HepG2 (cell line): ENCODE measurements around the gene PPP2R5D. TPM values are rescaled to one million over a fixed set of nuclear protein-coding genes. Genes with fewer than 3 reads are reported as not detected.

Experiments
- ARHGAP35 ChIP-seq: sonication (generic); formaldehyde crosslinking; IDR thresholded peaks from 2 replicates; pipeline ENCODE4 v1.9.0; 2022; ENCODE audit warnings: mild to moderate bottlenecking, inconsistent platforms, moderate library complexity, missing genetic modification reagents, borderline replicate concordance
- ATF7-NPFF ChIP-seq: sonication (generic); formaldehyde crosslinking; IDR thresholded peaks from 2 replicates; pipeline ENCODE4 v1.8.1; 2023; ENCODE audit warnings: mild to moderate bottlenecking, low read depth, missing genetic modification reagents, moderate library complexity
- HCFC1 ChIP-seq: fragments of 150-350 bp; IDR thresholded peaks from 2 replicates; pipeline ENCODE4 v1.6.1; 2014; ENCODE audit warnings: low read depth, low read length
- HNRNPLL ChIP-seq: fragments of 200-400 bp; formaldehyde crosslinking; IDR thresholded peaks from 2 replicates; pipeline ENCODE4 v1.6.1; 2017; ENCODE audit warnings: mild to moderate bottlenecking, low read depth, low read length; ENCODE audit not compliant: poor library complexity, severe bottlenecking
- KLF6 ChIP-seq: IDR thresholded peaks from 2 replicates; pipeline ENCODE4 v1.8.0; 2016; ENCODE audit warnings: missing biosample characterization, missing genetic modification reagents
- MED1 ChIP-seq: sonication (generic); formaldehyde crosslinking; IDR thresholded peaks from 2 replicates; pipeline ENCODE4 v1.4.0; 2020; ENCODE audit warnings: missing genetic modification reagents
- PITX1 ChIP-seq: sonication (generic); formaldehyde crosslinking; IDR thresholded peaks from 2 replicates; pipeline ENCODE4 v1.5.1; 2020; ENCODE audit warnings: mild to moderate bottlenecking, missing genetic modification reagents
- ZNF652 ChIP-seq: IDR thresholded peaks from 2 replicates; pipeline ENCODE4 v1.6.1; 2016; ENCODE audit warnings: low read depth, borderline replicate concordance
- ZNF773 ChIP-seq: sonication (generic); formaldehyde crosslinking; IDR thresholded peaks from 2 replicates; pipeline ENCODE4 v1.4.0; 2020; ENCODE audit warnings: missing genetic modification reagents, borderline replicate concordance
- ZSCAN20 ChIP-seq: sonication (generic); formaldehyde crosslinking; IDR thresholded peaks from 2 replicates; pipeline ENCODE4 v1.4.0; 2020; ENCODE audit warnings: missing genetic modification reagents, mild to moderate bottlenecking, borderline replicate concordance
- polyA plus RNA-seq, 8 experiments: library from polyadenylated mRNA; depleted of rRNA in 3 of 8; stranded (reverse) in 7 of 8; unstranded in 1 of 8; fragments of >200 nt; fragmentation: Illumina TruSeq in 4 of 8; extraction: Trizol in 4 of 8; gene quantifications; 2 replicates each; pipeline versions ENCODE4 v1.2.1 to v1.2.3, GENCODE V29; 2011 to 2016; ENCODE audit warnings: low read depth in 4 of 8, missing spikeins in 1 of 8, mixed read lengths in 1 of 8; ENCODE audit not compliant: insufficient read depth in 1 of 8
- total RNA-seq, 5 experiments: library from RNA; depleted of rRNA; stranded (reverse); fragments of >200 nt; fragmentation: Illumina TruSeq; extraction: Trizol; gene quantifications; 2 replicates each; pipeline ENCODE4 v1.2.3, GENCODE V29; 2016; ENCODE audit warnings: low read depth in 1 of 5
- TF ChIP-seq, protein P1 (sequence below): sonication (generic); formaldehyde crosslinking; IDR thresholded peaks from 2 replicates; pipeline ENCODE4 v1.5.0; 2020; ENCODE audit warnings: missing genetic modification reagents
- TF ChIP-seq, protein P2 (sequence below): sonication (generic); formaldehyde crosslinking; IDR thresholded peaks from 2 replicates; pipeline ENCODE4; 2020; ENCODE audit warnings: missing genetic modification reagents, mild to moderate bottlenecking, borderline replicate concordance
- TF ChIP-seq, protein P3 (sequence below): sonication (generic); formaldehyde crosslinking; IDR thresholded peaks from 2 replicates; pipeline ENCODE4 v1.5.0; 2020; ENCODE audit warnings: mild to moderate bottlenecking, missing genetic modification reagents, borderline replicate concordance
- TF ChIP-seq, protein P4 (sequence below): sonication (generic); formaldehyde crosslinking; IDR thresholded peaks from 2 replicates; pipeline ENCODE4 v1.4.0; 2020; ENCODE audit warnings: missing genetic modification reagents, borderline replicate concordance

The PPP2R5D gene
- total and polyA plus RNA-seq, 2 of the 13 experiments (the other 11 are each of a cell fraction or from before 2014, with no cell fraction given) = 53.7 to 60.4 TPM

DNA sequence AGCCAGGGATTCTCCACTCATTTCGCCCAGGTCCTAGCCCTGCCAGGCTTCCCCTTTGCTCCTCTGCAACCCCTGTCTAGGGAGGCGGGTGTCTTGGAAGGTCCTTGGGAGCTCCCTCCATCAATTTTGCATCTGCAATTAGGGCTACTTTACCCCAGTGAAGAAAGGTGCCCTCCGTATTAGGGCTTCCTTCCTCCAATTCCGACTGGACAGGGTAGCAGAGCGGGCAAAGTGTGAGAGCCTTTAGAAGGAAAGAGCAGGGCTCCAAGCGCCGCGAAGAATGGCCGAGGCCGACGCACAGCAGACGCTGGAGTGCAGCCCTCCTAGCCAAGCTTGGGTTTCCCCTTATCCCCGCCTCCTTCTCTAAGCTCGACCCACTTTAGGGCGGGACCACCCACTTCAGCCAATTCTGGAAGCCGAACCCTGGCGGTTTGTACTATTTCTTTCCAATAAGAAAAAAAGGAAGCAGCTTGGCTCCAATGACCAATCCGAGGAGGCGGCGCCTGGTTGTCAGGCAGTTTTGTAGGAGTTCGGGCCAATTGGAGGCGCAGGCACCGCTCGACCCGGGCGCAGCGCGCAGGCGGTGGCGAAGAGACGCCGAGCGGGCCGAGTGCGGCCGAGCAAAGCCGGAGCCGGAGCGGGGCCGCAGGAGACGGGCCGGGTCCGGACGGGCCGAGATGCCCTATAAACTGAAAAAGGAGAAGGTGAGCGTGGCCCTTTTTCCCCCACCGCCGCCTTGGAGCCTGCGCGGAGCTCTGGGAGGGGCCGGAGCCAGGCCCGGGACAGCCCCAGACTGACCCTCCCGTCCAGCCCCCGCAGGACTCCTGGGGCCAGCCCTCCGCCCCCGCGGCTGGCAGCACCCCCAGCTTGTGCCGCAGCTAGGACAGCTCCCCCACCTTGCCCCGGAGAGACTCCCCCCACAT lies at the start of gene PPP2R5D (continued):
- TF ChIP-seq PITX1 = peak; percentile 29; the same call in 1 of the 2 replicates
- no peak for TF ChIP-seq ARHGAP35 (CRISPR knock-in tag)
- peak; percentile 72 for TF ChIP-seq MED1
- TF ChIP-seq HNRNPLL = peak; percentile 92
- TF ChIP-seq, protein P1, sequence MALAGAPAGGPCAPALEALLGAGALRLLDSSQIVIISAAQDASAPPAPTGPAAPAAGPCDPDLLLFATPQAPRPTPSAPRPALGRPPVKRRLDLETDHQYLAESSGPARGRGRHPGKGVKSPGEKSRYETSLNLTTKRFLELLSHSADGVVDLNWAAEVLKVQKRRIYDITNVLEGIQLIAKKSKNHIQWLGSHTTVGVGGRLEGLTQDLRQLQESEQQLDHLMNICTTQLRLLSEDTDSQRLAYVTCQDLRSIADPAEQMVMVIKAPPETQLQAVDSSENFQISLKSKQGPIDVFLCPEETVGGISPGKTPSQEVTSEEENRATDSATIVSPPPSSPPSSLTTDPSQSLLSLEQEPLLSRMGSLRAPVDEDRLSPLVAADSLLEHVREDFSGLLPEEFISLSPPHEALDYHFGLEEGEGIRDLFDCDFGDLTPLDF = peak; percentile 80; the same call in 1 of the 2 replicates
- TF ChIP-seq KLF6 (CRISPR knock-in tag) = peak; percentile 80
- TF ChIP-seq, protein P2, sequence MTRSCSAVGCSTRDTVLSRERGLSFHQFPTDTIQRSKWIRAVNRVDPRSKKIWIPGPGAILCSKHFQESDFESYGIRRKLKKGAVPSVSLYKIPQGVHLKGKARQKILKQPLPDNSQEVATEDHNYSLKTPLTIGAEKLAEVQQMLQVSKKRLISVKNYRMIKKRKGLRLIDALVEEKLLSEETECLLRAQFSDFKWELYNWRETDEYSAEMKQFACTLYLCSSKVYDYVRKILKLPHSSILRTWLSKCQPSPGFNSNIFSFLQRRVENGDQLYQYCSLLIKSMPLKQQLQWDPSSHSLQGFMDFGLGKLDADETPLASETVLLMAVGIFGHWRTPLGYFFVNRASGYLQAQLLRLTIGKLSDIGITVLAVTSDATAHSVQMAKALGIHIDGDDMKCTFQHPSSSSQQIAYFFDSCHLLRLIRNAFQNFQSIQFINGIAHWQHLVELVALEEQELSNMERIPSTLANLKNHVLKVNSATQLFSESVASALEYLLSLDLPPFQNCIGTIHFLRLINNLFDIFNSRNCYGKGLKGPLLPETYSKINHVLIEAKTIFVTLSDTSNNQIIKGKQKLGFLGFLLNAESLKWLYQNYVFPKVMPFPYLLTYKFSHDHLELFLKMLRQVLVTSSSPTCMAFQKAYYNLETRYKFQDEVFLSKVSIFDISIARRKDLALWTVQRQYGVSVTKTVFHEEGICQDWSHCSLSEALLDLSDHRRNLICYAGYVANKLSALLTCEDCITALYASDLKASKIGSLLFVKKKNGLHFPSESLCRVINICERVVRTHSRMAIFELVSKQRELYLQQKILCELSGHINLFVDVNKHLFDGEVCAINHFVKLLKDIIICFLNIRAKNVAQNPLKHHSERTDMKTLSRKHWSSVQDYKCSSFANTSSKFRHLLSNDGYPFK (CRISPR knock-in tag) = peak; percentile 41
- TF ChIP-seq, protein P3, sequence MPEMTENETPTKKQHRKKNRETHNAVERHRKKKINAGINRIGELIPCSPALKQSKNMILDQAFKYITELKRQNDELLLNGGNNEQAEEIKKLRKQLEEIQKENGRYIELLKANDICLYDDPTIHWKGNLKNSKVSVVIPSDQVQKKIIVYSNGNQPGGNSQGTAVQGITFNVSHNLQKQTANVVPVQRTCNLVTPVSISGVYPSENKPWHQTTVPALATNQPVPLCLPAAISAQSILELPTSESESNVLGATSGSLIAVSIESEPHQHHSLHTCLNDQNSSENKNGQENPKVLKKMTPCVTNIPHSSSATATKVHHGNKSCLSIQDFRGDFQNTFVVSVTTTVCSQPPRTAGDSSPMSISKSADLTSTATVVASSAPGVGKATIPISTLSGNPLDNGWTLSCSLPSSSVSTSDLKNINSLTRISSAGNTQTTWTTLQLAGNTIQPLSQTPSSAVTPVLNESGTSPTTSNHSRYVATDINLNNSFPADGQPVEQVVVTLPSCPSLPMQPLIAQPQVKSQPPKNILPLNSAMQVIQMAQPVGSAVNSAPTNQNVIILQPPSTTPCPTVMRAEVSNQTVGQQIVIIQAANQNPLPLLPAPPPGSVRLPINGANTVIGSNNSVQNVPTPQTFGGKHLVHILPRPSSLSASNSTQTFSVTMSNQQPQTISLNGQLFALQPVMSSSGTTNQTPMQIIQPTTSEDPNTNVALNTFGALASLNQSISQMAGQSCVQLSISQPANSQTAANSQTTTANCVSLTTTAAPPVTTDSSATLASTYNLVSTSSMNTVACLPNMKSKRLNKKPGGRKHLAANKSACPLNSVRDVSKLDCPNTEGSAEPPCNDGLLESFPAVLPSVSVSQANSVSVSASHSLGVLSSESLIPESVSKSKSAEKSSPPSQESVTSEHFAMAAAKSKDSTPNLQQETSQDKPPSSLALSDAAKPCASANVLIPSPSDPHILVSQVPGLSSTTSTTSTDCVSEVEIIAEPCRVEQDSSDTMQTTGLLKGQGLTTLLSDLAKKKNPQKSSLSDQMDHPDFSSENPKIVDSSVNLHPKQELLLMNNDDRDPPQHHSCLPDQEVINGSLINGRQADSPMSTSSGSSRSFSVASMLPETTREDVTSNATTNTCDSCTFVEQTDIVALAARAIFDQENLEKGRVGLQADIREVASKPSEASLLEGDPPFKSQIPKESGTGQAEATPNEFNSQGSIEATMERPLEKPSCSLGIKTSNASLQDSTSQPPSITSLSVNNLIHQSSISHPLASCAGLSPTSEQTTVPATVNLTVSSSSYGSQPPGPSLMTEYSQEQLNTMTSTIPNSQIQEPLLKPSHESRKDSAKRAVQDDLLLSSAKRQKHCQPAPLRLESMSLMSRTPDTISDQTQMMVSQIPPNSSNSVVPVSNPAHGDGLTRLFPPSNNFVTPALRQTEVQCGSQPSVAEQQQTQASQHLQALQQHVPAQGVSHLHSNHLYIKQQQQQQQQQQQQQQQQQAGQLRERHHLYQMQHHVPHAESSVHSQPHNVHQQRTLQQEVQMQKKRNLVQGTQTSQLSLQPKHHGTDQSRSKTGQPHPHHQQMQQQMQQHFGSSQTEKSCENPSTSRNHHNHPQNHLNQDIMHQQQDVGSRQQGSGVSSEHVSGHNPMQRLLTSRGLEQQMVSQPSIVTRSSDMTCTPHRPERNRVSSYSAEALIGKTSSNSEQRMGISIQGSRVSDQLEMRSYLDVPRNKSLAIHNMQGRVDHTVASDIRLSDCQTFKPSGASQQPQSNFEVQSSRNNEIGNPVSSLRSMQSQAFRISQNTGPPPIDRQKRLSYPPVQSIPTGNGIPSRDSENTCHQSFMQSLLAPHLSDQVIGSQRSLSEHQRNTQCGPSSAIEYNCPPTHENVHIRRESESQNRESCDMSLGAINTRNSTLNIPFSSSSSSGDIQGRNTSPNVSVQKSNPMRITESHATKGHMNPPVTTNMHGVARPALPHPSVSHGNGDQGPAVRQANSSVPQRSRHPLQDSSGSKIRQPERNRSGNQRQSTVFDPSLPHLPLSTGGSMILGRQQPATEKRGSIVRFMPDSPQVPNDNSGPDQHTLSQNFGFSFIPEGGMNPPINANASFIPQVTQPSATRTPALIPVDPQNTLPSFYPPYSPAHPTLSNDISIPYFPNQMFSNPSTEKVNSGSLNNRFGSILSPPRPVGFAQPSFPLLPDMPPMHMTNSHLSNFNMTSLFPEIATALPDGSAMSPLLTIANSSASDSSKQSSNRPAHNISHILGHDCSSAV (CRISPR knock-in tag) = no peak
- no peak for TF ChIP-seq ZNF773
- TF ChIP-seq ZSCAN20 (CRISPR knock-in tag) = peak; percentile 32; the same call in 1 of the 2 replicates
- no peak for TF ChIP-seq ZNF652 (CRISPR knock-in tag)
- TF ChIP-seq, protein P4, sequence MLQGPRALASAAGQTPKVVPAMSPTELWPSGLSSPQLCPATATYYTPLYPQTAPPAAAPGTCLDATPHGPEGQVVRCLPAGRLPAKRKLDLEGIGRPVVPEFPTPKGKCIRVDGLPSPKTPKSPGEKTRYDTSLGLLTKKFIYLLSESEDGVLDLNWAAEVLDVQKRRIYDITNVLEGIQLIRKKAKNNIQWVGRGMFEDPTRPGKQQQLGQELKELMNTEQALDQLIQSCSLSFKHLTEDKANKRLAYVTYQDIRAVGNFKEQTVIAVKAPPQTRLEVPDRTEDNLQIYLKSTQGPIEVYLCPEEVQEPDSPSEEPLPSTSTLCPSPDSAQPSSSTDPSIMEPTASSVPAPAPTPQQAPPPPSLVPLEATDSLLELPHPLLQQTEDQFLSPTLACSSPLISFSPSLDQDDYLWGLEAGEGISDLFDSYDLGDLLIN = no peak
- TF ChIP-seq ATF7-NPFF (CRISPR knock-in tag) = no peak; the same call in 1 of the 2 replicates
- no peak for TF ChIP-seq HCFC1
